Activated naive CD8-positive, alpha-beta T cell treated with anti-CD3 and anti-CD28 coated beads, Interleukin-2, amount 50 U/mL, for 24 hours (primary cell): ENCODE data around the gene TSC22D1.

Experiments
- ATAC-seq: fragments of 150-1000 bp; cut with Tn5 transposase; one replicate; pipeline ENCODE4 v1.10.0; 2021
- DNase-seq: peaks from one replicate; pipeline ENCODE4 v3.0.0; 2021
- H3K27ac Mint-ChIP-seq: one replicate; pipeline ENCODE4 v1.8.0; 2021; ENCODE audit warnings: mild to moderate bottlenecking, mixed read lengths
- H3K27me3 Mint-ChIP-seq: one replicate; pipeline ENCODE4 v1.8.0; 2021; ENCODE audit warnings: mixed read lengths
- H3K36me3 Mint-ChIP-seq: one replicate; pipeline ENCODE4 v1.8.0; 2021; ENCODE audit warnings: low read depth, mixed read lengths
- H3K4me1 Mint-ChIP-seq: one replicate; pipeline ENCODE4 v1.8.0; 2021; ENCODE audit warnings: mixed read lengths
- H3K4me3 Mint-ChIP-seq: one replicate; pipeline ENCODE4 v1.8.0; 2021; ENCODE audit warnings: mild to moderate bottlenecking, moderate library complexity, mixed read lengths
- H3K9me3 Mint-ChIP-seq: one replicate; pipeline ENCODE4 v1.8.0; 2021; ENCODE audit warnings: mixed read lengths

TSC22D1 gene

GRCh38 chr13:44411841-44412240 lies 164.3 kb downstream of the TSC22D1 start:
- Mint-ChIP-seq H3K36me3 (no peaks in the 10 kb centered on the region), H3K27me3 (peaks cover 2% of the 10 kb centered on the region), H3K4me1 (peaks cover 2% of the 10 kb centered on the region), H3K27ac (no peak overlapping the region), H3K4me3 (no peak overlapping the region), H3K9me3 (no peaks in the 10 kb centered on the region)
- ATAC-seq (no peak), DNase-seq (no peak)

DNA sequence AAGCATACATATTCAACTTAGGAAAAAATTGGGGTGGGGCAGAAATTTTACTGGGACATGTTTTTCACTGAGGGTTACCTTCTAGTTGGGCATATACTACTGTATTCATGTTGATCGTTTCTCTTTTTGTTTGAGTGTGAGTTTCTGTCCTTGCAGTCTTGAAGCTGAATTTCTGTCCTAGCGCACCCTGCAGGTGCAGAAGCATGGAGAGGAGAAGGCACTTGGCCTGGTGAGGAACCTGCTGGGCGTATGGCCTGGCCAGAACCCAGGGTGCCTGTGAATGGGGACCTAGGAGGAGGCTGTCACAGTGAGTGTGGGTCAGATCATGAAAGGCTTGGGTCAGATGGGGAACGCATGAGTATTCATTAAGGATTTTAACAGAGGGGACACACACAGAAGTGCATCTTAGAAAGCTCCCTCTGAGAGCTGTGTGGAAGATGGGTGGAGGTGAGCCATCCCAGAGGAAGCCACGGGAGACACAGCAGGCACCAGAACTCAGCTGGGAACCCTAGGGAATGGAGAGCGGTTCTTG lies 165.7 kb downstream of the TSC22D1 start:
- no peak for DNase-seq
- no peak overlapping the region for H3K27ac Mint-ChIP-seq
- H3K27me3 Mint-ChIP-seq, result peaks cover 4% of the 10 kb centered on the region
- ATAC-seq, result no peak
- H3K4me3 Mint-ChIP-seq, result no peak overlapping the region
- H3K4me1 Mint-ChIP-seq, result peaks cover 2% of the 10 kb centered on the region
- no peaks in the 10 kb centered on the region for H3K9me3 Mint-ChIP-seq
- no peaks in the 10 kb centered on the region for H3K36me3 Mint-ChIP-seq

DNA sequence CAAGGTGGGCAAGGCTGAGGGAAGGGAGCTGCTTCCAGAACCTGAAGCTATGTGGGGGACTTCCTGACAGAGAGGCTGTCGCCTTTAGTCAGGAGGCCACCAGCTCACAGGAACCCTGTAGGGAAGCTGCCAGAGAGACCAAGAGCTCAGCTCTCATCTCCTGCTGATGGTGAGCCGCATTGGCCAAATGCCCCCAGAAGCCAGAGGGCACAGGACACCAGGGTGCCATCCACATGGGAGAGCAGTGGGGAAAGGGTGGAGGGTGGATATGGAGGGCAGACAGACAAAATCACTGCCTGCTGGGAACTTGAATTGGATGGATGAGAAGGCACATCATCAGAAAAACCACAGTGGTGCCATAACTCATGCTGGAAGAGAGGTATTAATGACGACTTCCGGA lies 166.5 kb downstream of the TSC22D1 start:
- Mint-ChIP-seq H3K27me3 (peaks cover 5% of the 10 kb centered on the region), H3K4me3 (no peak overlapping the region), H3K9me3 (no peaks in the 10 kb centered on the region), H3K27ac (no peak overlapping the region), H3K36me3 (no peaks in the 10 kb centered on the region), H3K4me1 (peaks cover 2% of the 10 kb centered on the region)
- peak; percentile 11 for ATAC-seq
- DNase-seq, result no peak

- Mint-ChIP-seq H3K9me3 (no peaks in the 10 kb centered on the region), H3K4me3 (no peak overlapping the region), H3K27ac (no peak overlapping the region), H3K36me3 (no peaks in the 10 kb centered on the region), H3K27me3 (peaks cover 7% of the 10 kb centered on the region), H3K4me1 (peaks cover 2% of the 10 kb centered on the region)
- no peak for ATAC-seq
- no peak for DNase-seq
Observed at GRCh38 chr13:44407891-44408290, 168.2 kb downstream of the TSC22D1 start.

- Mint-ChIP-seq H3K9me3 (no peaks in the 10 kb centered on the region), H3K4me1 (peaks cover 2% of the 10 kb centered on the region), H3K36me3 (no peaks in the 10 kb centered on the region), H3K4me3 (no peak overlapping the region), H3K27me3 (peaks cover 7% of the 10 kb centered on the region), H3K27ac (no peak overlapping the region)
- ATAC-seq, result no peak
- no peak for DNase-seq
Observed at GRCh38 chr13:44407379-44407778, 168.8 kb downstream of the TSC22D1 start.

- H3K9me3 Mint-ChIP-seq, result no peaks in the 10 kb centered on the region
Observed at GRCh38 chr13:44406617-44407016, 169.5 kb downstream of the TSC22D1 start.

DNA sequence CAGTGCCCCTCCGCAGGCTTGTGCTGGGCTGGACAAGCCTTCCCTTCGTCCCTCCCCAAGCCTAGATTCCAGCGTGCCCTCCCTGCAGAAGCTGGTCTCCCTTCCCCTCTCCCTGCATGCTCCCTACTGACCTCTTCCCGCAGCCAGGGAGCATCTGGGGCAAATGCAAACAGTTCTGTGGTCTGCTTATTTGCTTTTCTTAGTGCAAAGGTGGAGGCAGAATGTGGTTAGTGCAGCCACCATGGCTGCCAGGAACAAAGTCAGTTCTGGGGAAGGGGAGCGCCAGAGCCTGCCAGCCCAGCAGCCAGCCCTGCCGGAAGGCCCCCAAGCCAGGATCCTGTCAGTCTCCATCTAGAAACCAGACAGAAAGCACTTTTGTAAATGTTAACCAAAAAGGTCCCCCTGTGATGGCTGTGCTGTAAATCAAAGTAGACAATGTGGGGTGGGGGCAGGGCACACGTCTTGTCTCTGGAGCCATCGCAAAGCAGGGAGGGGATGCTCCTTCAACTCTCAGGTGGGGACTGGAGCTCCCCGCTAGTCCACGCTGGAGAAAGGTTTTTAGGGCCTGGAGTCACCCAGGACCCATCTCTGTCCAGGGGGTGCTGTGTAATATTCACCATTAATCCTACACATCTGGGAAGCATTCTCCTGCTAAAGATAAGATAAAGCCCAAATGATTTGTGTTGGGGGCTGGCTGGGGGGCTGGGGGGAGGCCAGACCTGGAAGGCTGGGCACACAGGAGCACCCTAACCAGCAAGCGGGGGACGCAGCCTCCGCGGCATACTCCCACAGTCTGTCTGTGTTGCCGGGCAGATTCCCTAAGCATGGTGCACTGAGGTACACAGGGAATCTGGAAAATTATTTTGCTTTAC lies 171.6 kb downstream of the TSC22D1 start:
- Mint-ChIP-seq H3K36me3 (no peaks in the 10 kb centered on the region), H3K4me3 (no peak overlapping the region), H3K27me3 (peaks cover 7% of the 10 kb centered on the region), H3K4me1 (no peaks in the 10 kb centered on the region), H3K27ac (no peak overlapping the region), H3K9me3 (no peaks in the 10 kb centered on the region)
- ATAC-seq (no peak), DNase-seq (no peak)

More at GRCh38 chr13:44406617-44407016, 169.5 kb downstream of the TSC22D1 start:
- H3K4me1 Mint-ChIP-seq, result no peaks in the 10 kb centered on the region
- H3K27me3 Mint-ChIP-seq, result peaks cover 7% of the 10 kb centered on the region
- no peak overlapping the region for H3K4me3 Mint-ChIP-seq
- no peaks in the 10 kb centered on the region for H3K36me3 Mint-ChIP-seq
- ATAC-seq (no peak), DNase-seq (no peak)
- no peak overlapping the region for H3K27ac Mint-ChIP-seq

DNA sequence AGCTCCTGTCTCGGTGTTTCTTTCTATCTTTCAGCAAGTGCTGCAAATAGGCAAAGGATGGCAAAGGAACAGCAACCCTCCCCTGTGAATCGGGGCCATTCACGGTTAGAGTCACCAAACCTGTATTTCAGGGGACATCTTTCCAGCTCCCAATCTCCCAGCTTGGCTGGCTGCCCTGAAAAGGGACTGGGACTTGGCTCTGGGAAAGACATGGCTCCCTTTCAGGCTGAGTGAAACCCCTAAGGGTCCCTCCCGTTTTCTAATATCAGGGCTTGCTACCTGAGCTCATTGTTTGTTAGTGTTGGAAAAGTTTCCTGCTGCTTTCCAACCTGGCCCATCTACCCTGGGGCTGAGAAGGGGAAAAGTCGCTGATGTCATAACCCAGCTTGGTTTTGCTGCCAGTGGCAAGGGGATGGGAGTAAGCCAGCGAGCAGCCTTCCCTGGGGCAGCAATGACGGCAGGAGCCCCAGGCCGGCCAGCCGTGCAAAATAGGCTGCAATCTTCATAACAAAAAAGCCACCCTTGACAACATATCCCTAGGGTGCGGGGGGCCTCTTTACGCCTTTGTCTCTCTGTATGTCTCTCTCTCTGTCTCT lies 172.6 kb downstream of the TSC22D1 start:
- H3K4me3 Mint-ChIP-seq, result no peak overlapping the region
- H3K4me1 Mint-ChIP-seq, result no peaks in the 10 kb centered on the region
- ATAC-seq (no peak), DNase-seq (no peak)
- H3K27ac Mint-ChIP-seq, result no peak overlapping the region
- no peaks in the 10 kb centered on the region for H3K36me3 Mint-ChIP-seq
- no peaks in the 10 kb centered on the region for H3K9me3 Mint-ChIP-seq
- H3K27me3 Mint-ChIP-seq, result peaks cover 7% of the 10 kb centered on the region

DNA sequence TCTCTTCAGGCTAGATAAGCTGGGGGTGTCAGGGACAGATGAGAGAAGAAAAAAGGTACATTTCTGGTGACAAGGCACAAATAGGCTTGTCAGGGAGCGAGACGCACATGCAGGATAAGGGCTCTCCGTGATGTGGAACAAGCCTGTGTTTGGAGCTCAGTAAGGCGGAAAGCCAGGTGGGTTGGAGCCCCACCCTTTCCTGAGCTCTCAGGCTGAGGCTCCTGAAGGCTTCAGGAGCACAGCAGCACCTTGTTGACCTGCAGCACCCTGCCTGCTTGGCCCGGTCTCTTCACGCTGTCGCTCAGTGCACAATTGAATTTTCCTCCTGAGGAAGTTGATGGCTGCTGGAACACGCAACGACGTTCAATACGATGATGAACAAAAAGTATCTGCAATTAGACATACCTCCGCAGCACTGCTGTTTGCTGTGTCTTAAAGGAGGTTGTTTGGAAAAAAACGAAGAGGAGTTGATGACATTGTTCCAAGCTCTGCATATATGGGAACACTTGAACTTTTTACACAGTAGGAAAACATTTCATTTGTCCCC lies 173.2 kb downstream of the TSC22D1 start:
- no peak overlapping the region for H3K4me3 Mint-ChIP-seq
- H3K9me3 Mint-ChIP-seq, result no peaks in the 10 kb centered on the region
- H3K27me3 Mint-ChIP-seq, result peaks cover 7% of the 10 kb centered on the region
- DNase-seq (no peak), ATAC-seq (no peak)
- no peaks in the 10 kb centered on the region for H3K36me3 Mint-ChIP-seq
- no peaks in the 10 kb centered on the region for H3K4me1 Mint-ChIP-seq
- no peak overlapping the region for H3K27ac Mint-ChIP-seq

DNA sequence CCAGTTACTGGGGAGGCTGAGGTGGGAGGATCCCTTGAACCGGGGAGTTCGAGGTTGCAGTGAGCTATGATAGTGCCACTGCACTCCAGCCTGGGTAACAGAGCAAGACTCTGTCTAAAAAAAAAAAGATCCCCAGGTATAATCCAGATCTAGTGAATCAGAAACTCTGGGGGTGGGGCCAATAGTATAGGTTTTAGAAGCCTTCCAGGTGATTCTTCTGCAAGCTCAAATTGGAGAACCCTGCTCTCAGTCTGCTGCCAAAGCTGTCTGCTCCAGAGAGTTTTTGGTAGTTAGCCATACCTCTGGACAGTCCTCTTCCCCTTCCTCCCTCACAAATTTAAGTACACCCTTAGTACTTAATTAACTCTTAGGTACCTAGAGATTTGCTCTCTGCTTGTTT lies 174.6 kb downstream of the TSC22D1 start:
- no peak overlapping the region for H3K27ac Mint-ChIP-seq
- no peak for DNase-seq
- no peaks in the 10 kb centered on the region for H3K4me1 Mint-ChIP-seq
- no peak overlapping the region for H3K4me3 Mint-ChIP-seq
- H3K27me3 Mint-ChIP-seq, result peaks cover 6% of the 10 kb centered on the region
- no peak for ATAC-seq
- no peaks in the 10 kb centered on the region for H3K36me3 Mint-ChIP-seq
- H3K9me3 Mint-ChIP-seq, result no peaks in the 10 kb centered on the region

- no peaks in the 10 kb centered on the region for H3K9me3 Mint-ChIP-seq
- peaks cover 6% of the 10 kb centered on the region for H3K27me3 Mint-ChIP-seq
- H3K27ac Mint-ChIP-seq, result no peak overlapping the region
- no peaks in the 10 kb centered on the region for H3K36me3 Mint-ChIP-seq
- no peaks in the 10 kb centered on the region for H3K4me1 Mint-ChIP-seq
- ATAC-seq, result no peak
- no peak overlapping the region for H3K4me3 Mint-ChIP-seq
- DNase-seq, result no peak
Observed at GRCh38 chr13:44400736-44401135, 175.4 kb downstream of the TSC22D1 start.

DNA sequence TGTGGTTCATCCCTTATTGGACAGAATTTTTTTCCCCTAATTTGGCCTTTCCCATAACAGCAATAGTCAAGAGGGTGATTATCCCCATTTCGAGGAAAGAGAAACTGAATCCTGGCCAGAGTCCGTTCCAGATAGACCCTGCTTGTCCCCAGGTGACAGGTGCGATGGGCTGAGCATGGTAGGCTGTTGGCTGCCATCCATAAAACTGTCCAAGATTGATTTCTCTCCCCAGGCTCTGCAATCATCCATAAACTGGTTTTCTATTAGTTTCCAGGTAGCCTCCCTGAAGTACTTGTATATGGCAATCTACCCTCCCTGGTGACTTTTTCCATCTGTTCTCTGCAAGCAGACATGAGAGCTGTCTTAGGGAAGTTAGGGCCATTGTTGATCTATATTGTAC lies 177.1 kb downstream of the TSC22D1 start:
- no peak overlapping the region for H3K4me3 Mint-ChIP-seq
- no peaks in the 10 kb centered on the region for H3K4me1 Mint-ChIP-seq
- no peaks in the 10 kb centered on the region for H3K9me3 Mint-ChIP-seq
- peaks cover 2% of the 10 kb centered on the region for H3K27me3 Mint-ChIP-seq
- DNase-seq (no peak), ATAC-seq (no peak)
- H3K27ac Mint-ChIP-seq, result no peak overlapping the region
- no peaks in the 10 kb centered on the region for H3K36me3 Mint-ChIP-seq

DNA sequence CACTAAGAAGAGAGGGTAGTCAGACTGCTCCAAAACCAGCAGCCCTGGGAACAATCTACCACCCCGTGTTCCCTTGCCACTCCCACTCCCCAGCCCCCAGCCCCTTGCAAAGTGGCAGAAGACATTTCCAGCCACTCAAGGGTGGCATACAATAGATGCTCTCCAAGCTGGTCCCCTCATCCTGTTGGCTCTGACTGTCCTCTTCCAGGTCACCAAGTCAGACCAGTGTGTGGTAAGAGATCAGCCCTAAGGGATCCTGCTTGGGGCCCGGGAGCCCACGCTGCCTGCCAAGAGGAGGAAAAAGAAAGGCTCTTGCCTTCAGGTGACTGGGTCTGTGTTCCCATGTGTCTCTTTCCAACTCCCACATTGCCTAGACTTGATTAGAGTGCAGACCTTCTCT lies 177.5 kb downstream of the TSC22D1 start:
- Mint-ChIP-seq H3K27me3 (peaks cover 2% of the 10 kb centered on the region), H3K36me3 (no peaks in the 10 kb centered on the region), H3K27ac (no peak overlapping the region), H3K4me3 (no peak overlapping the region), H3K9me3 (no peaks in the 10 kb centered on the region), H3K4me1 (no peaks in the 10 kb centered on the region)
- no peak for DNase-seq
- ATAC-seq, result no peak

DNA sequence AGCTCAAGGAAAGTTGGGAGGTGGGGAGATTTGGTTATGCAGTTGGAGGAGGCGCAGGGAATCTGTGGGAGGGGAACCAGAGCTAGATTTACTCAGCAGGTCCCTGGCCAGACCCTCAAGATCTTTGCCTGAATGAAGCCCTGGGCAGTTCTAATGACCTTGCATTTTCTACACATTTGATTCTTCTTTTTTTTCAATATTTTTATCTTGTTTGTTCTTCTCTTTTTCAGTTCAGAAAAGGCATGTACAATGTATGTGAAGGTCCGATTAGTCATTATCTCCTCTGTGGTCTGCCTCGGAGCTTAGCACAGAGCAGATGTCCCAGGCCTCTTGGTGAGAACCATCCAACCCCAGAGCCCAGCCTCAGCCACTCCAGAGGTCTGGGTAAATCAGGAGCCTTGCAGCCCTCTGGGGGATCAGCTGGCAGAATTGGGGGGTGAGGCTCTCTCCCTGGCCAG lies 178.3 kb downstream of the TSC22D1 start:
- ATAC-seq (no peak), DNase-seq (no peak)
- no peaks in the 10 kb centered on the region for H3K9me3 Mint-ChIP-seq
- H3K27ac Mint-ChIP-seq, result no peak overlapping the region
- H3K4me3 Mint-ChIP-seq, result no peak overlapping the region
- H3K27me3 Mint-ChIP-seq, result peaks cover 8% of the 10 kb centered on the region
- H3K4me1 Mint-ChIP-seq, result no peaks in the 10 kb centered on the region
- H3K36me3 Mint-ChIP-seq, result no peaks in the 10 kb centered on the region
